PC-3 (cell line): ENCODE data around the gene PCSK5.

ENCODE experiments used
- CTCF ChIP-seq: fragments of 300-600 bp; sonication (generic); conservative IDR thresholded peaks from 2 replicates; pipeline ENCODE4 v1.5.1; 2017; ENCODE audit warnings: antibody characterized with exemption, low read depth, mild to moderate bottlenecking, low read length
- EZH2 ChIP-seq: fragments of 300-600 bp; sonication (generic); IDR thresholded peaks from one replicate; pipeline ENCODE4 v1.6.1; 2017; ENCODE audit warnings: antibody characterized with exemption, mild to moderate bottlenecking, low read length; ENCODE audit not compliant: unreplicated experiment
- EZH2phosphoT487 ChIP-seq: fragments of 300-600 bp; sonication (generic); IDR thresholded peaks from 2 replicates; pipeline ENCODE4 v1.6.1; 2018; ENCODE audit warnings: mild to moderate bottlenecking, antibody characterized with exemption, low read length, borderline replicate concordance

DNA sequence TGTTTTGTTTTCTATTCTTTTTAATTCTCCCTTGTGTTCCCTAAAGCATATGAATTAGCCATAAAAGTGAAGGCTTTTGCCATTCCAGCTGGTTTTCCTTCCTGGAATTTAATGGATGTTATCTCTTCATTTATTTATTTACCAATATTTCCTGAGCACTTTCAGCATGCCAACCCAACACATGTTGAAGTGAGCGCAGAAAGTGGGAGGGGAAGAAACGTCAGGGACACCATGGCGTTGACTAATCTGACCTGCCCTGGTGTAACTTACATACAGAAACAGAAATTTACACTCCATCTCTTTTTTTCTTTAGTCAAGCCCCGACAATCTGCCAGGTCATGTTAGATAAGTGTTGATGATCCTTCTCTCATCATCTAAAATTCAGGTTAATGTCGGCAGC is 247.5 kb downstream of the PCSK5 start:
- no peak for TF ChIP-seq CTCF
- TF ChIP-seq EZH2: no peak
- TF ChIP-seq EZH2phosphoT487: no peak
